ENCODE measurements around the gene RGS10.
"Not testable (repeated sequence)": the region's sequence is repeated elsewhere in the genome, so short reads cannot be mapped to it uniquely, and the experiment has no call there.

RGS10 gene

GRCh38 chr10:119466076-119466475 lies 76.4 kb downstream of the RGS10 start:
- no peak for DNase-seq

GRCh38 chr10:119465085-119465484 lies 77.4 kb downstream of the RGS10 start:
- no peak for DNase-seq

- DNase-seq = not testable (repeated sequence)
These were observed 79.3 kb downstream of the RGS10 start for GRCh38 chr10:119463195-119463594.

GRCh38 chr10:119462773-119463172 lies 79.7 kb downstream of the RGS10 start:
- DNase-seq = no peak

- DNase-seq = no peak
These were observed 80.6 kb downstream of the RGS10 start for GRCh38 chr10:119461923-119462322.

- DNase-seq = no peak
These were observed 81.1 kb downstream of the RGS10 start for GRCh38 chr10:119461380-119461779.

GRCh38 chr10:119460369-119461195 lies 81.9 kb downstream of the RGS10 start:
- no peak for DNase-seq

GRCh38 chr10:119459681-119460340 lies 82.7 kb downstream of the RGS10 start:
- no peak for DNase-seq

GRCh38 chr10:119457966-119458766 lies 84.4 kb downstream of the RGS10 start:
- no peak for DNase-seq

- DNase-seq = no peak
These were observed 86.1 kb downstream of the RGS10 start for GRCh38 chr10:119456435-119456810.

- DNase-seq = no peak
These were observed 86.7 kb downstream of the RGS10 start for GRCh38 chr10:119455609-119456434.

GRCh38 chr10:119454990-119455389 lies 87.5 kb downstream of the RGS10 start:
- DNase-seq = no peak

- no peak for DNase-seq
These were observed 88.2 kb downstream of the RGS10 start for GRCh38 chr10:119454316-119454715.

GRCh38 chr10:119453313-119453712 lies 89.2 kb downstream of the RGS10 start:
- no peak for DNase-seq

- DNase-seq = no peak
These were observed 90.1 kb downstream of the RGS10 start for GRCh38 chr10:119452396-119452795.

- DNase-seq = no peak
These were observed 91.1 kb downstream of the RGS10 start for GRCh38 chr10:119451300-119451896.

- no peak for DNase-seq
These were observed 91.8 kb downstream of the RGS10 start for GRCh38 chr10:119450606-119451299.
